H9 (cell line): ENCODE measurements around the gene PTPRF. TPM values are rescaled to one million over a fixed set of nuclear protein-coding genes. Genes with fewer than 3 reads are reported as not detected.

Experiments used
- DNase-seq: peaks from one replicate; pipeline ENCODE4 v3.0.0-alpha.2; 2017
- H2AFZ ChIP-seq: one replicate; pipeline ENCODE4 v1.6.1; 2013; ENCODE audit warnings: mild to moderate bottlenecking, low read length, control low read depth, moderate library complexity
- H2AK5ac ChIP-seq: 2 replicates; pipeline ENCODE4 v1.6.1; 2013; ENCODE audit warnings: low read length, control low read depth, mixed read lengths; ENCODE audit not compliant: insufficient read length
- H2BK120ac ChIP-seq: one replicate; pipeline ENCODE4 v1.6.1; 2013; ENCODE audit warnings: low read depth, mild to moderate bottlenecking, low read length, control low read depth, inconsistent platforms; ENCODE audit not compliant: poor library complexity, severe bottlenecking
- H2BK12ac ChIP-seq: 2 replicates; pipeline ENCODE4 v1.6.1; 2013; ENCODE audit warnings: low read length, control low read depth, mixed read lengths, low read depth; ENCODE audit not compliant: insufficient read length
- H2BK15ac ChIP-seq: 2 replicates; pipeline ENCODE4 v1.6.1; 2013; ENCODE audit warnings: low read depth, low read length, control low read depth
- H2BK20ac ChIP-seq: one replicate; pipeline ENCODE4 v1.6.1; 2013; ENCODE audit warnings: low read depth, mild to moderate bottlenecking, low read length, control low read depth, inconsistent platforms; ENCODE audit not compliant: poor library complexity, severe bottlenecking
- H2BK5ac ChIP-seq: 2 replicates; pipeline ENCODE4 v1.6.1; 2013; ENCODE audit warnings: low read length, control low read depth, mixed read lengths; ENCODE audit not compliant: insufficient read length
- H3K14ac ChIP-seq: 2 replicates; pipeline ENCODE4 v1.6.1; 2013; ENCODE audit warnings: low read length, control low read depth; ENCODE audit not compliant: insufficient read depth
- H3K18ac ChIP-seq: 2 replicates; pipeline ENCODE4 v1.6.1; 2013; ENCODE audit warnings: low read depth, mild to moderate bottlenecking, mixed read lengths, low read length, control low read depth; ENCODE audit not compliant: insufficient read length
- H3K23ac ChIP-seq: 2 replicates; pipeline ENCODE4 v1.6.1; 2013; ENCODE audit warnings: low read length, control low read depth, mixed read lengths, low read depth; ENCODE audit not compliant: insufficient read length
- H3K23me2 ChIP-seq: 2 replicates; pipeline ENCODE4 v1.6.1; 2013; ENCODE audit warnings: low read depth, mild to moderate bottlenecking, mixed read lengths, low read length, control low read depth; ENCODE audit not compliant: insufficient read length, poor library complexity, severe bottlenecking
- H3K27ac ChIP-seq: 2 replicates; pipeline ENCODE4 v1.5.1; 2013; ENCODE audit warnings: low read length, control low read depth, mixed read lengths, low read depth; ENCODE audit not compliant: insufficient read length
- H3K27me3 ChIP-seq: 2 replicates; pipeline ENCODE4 v1.6.1; 2013; ENCODE audit warnings: low read length, control low read depth, inconsistent platforms; ENCODE audit not compliant: insufficient read depth
- H3K4ac ChIP-seq: 2 replicates; pipeline ENCODE4 v1.6.1; 2013; ENCODE audit warnings: low read depth, mild to moderate bottlenecking, control low read depth, inconsistent platforms, low read length, moderate library complexity
- H3K4me1 ChIP-seq: 2 replicates; pipeline ENCODE4 v1.6.1; 2013; ENCODE audit warnings: low read length, control low read depth, inconsistent platforms; ENCODE audit not compliant: insufficient read depth
- H3K4me2 ChIP-seq: 2 replicates; pipeline ENCODE4 v1.6.1; 2013; ENCODE audit warnings: low read length, control low read depth, mixed read lengths; ENCODE audit not compliant: insufficient read length, insufficient read depth
- H3K56ac ChIP-seq: 2 replicates; pipeline ENCODE4 v1.6.1; 2013; ENCODE audit warnings: low read depth, mild to moderate bottlenecking, mixed read lengths, low read length, control low read depth; ENCODE audit not compliant: insufficient read length
- H3K79me1 ChIP-seq: 2 replicates; pipeline ENCODE4 v1.6.1; 2013; ENCODE audit warnings: low read depth, mild to moderate bottlenecking, moderate library complexity, low read length, control low read depth, inconsistent platforms; ENCODE audit not compliant: insufficient read depth, poor library complexity, severe bottlenecking
- H3K79me2 ChIP-seq: 2 replicates; pipeline ENCODE4 v1.6.1; 2013; ENCODE audit warnings: low read length, control low read depth, inconsistent platforms; ENCODE audit not compliant: insufficient read depth
- H3K9ac ChIP-seq: 2 replicates; pipeline ENCODE4 v1.6.1; 2013; ENCODE audit warnings: low read length, control low read depth, mixed read lengths; ENCODE audit not compliant: insufficient read length; ENCODE audit errors: extremely low read depth
- H3K9me3 ChIP-seq: one replicate; pipeline ENCODE4 v1.6.1; 2013; ENCODE audit warnings: low read depth, low read length, inconsistent platforms; ENCODE audit not compliant: control insufficient read depth
- H3T11ph ChIP-seq: one replicate; pipeline ENCODE4 v1.6.1; 2013; ENCODE audit warnings: mild to moderate bottlenecking, low read length, control low read depth, inconsistent platforms
- H4K20me1 ChIP-seq: one replicate; pipeline ENCODE4 v1.6.1; 2013; ENCODE audit not compliant: control insufficient read depth, insufficient read length, insufficient read depth
- H4K5ac ChIP-seq: 2 replicates; pipeline ENCODE4 v1.6.1; 2013; ENCODE audit warnings: low read depth, mild to moderate bottlenecking, mixed read lengths, low read length, control low read depth; ENCODE audit not compliant: insufficient read length
- H4K8ac ChIP-seq: replicated peaks from 2 replicates; pipeline ENCODE4 v1.6.1; 2013; ENCODE audit warnings: low read length, control low read depth, mixed read lengths, low read depth; ENCODE audit not compliant: insufficient read length
- H4K91ac ChIP-seq: 2 replicates; pipeline ENCODE4 v1.6.1; 2013; ENCODE audit warnings: low read depth, mild to moderate bottlenecking, moderate library complexity, mixed read lengths, low read length, control low read depth; ENCODE audit not compliant: insufficient read length
- H3K27ac Mint-ChIP-seq, 3 experiments: 2 replicates in 2 of 3; 3 replicates in 1 of 3; pipeline ENCODE4 v1.8.0; 2020 to 2021; ENCODE audit warnings: mixed read lengths in 3 of 3, mild to moderate bottlenecking in 1 of 3, moderate library complexity in 1 of 3
- H3K27me3 Mint-ChIP-seq: 2 replicates; pipeline ENCODE4 v1.8.0; 2021; ENCODE audit warnings: low read depth, mild to moderate bottlenecking, moderate library complexity, mixed read lengths
- H3K36me3 Mint-ChIP-seq, 3 experiments: 2 replicates in 2 of 3; 3 replicates in 1 of 3; pipeline ENCODE4 v1.8.0; 2020 to 2021; ENCODE audit warnings: low read depth in 3 of 3, mixed read lengths in 3 of 3; ENCODE audit not compliant: insufficient read depth in 1 of 3
- H3K4me1 Mint-ChIP-seq, 2 experiments: 2 replicates each; pipeline ENCODE4 v1.8.0; 2020; ENCODE audit warnings: mixed read lengths in 2 of 2
- H3K4me3 Mint-ChIP-seq, 2 experiments: 2 replicates in 1 of 2; 3 replicates in 1 of 2; pipeline ENCODE4 v1.8.0; 2020 to 2021; ENCODE audit warnings: mild to moderate bottlenecking in 2 of 2, mixed read lengths in 2 of 2, moderate library complexity in 1 of 2
- H3K9me3 Mint-ChIP-seq, 2 experiments: 2 replicates in 1 of 2; 3 replicates in 1 of 2; pipeline ENCODE4 v1.8.0; 2020; ENCODE audit warnings: mild to moderate bottlenecking in 2 of 2, mixed read lengths in 2 of 2, moderate library complexity in 1 of 2
- CTCF ChIP-seq: fragments of 200-600 bp; sonication (generic); conservative IDR thresholded peaks from 3 replicates; pipeline ENCODE4 v1.8.0; 2021; ENCODE audit warnings: antibody characterized with exemption, mild to moderate bottlenecking
- WGBS: extraction: QIAGEN DNeasy Blood & Tissue Kit; methylation state at CpG from one replicate; pipeline ENCODE4 v1.1.7; 2013; ENCODE audit warnings: missing lambda C conversion rate, low lambda C conversion rate, mixed read lengths; ENCODE audit not compliant: insufficient read length; ENCODE audit errors: extremely low coverage; 5-methylcytosine and 5-hydroxymethylcytosine counted together
- total RNA-seq: library from RNA; stranded (reverse); gene quantifications from 2 replicates; pipeline ENCODE4 v1.2.1, GENCODE V29; 2021

Gene PTPRF
- total RNA-seq, 1 experiment from 2014 or later: 193 TPM

- Histone ChIP-seq H3K9me3 (no peaks in the 10 kb centered on the region), H2AFZ (no peak overlapping the region), H4K20me1 (peaks cover 2% of the 10 kb centered on the region), H3K14ac (no peak overlapping the region), H2BK15ac (no peak overlapping the region), H3K27me3 (no peaks in the 10 kb centered on the region), H4K91ac (no peak overlapping the region), H3K56ac (no peak overlapping the region), H3K79me2 (no peaks in the 10 kb centered on the region), H3K4me1 (no peaks in the 10 kb centered on the region), H3K23me2 (no peaks in the 10 kb centered on the region), H2BK20ac (no peak overlapping the region), H2BK5ac (no peak overlapping the region), H3K79me1 (no peaks in the 10 kb centered on the region), H3K23ac (no peak overlapping the region), H3K27ac (no peak overlapping the region), H3K4me2 (no peak overlapping the region), H2BK120ac (no peak overlapping the region), H3K18ac (no peak overlapping the region), H3K4ac (no peak overlapping the region), H4K8ac (no peak overlapping the region), H2AK5ac (no peak overlapping the region), H3K9ac (no peak overlapping the region), H4K5ac (no peak overlapping the region), H2BK12ac (no peak overlapping the region), H3T11ph (no peak overlapping the region)
- TF ChIP-seq CTCF: no peak
- peaks cover 31 to 84% (median 83%) of the 10 kb centered on the region in 3 experiments; a peak in 6 of 7 replicates for H3K36me3 Mint-ChIP-seq
- no peaks in the 10 kb centered on the region for H3K9me3 Mint-ChIP-seq
- H3K27me3 Mint-ChIP-seq: no peaks in the 10 kb centered on the region
- no peak overlapping the region for H3K4me3 Mint-ChIP-seq
- H3K4me1 Mint-ChIP-seq: no peaks in the 10 kb centered on the region
- no CpG with 5 or more reads among the region's 18 CpGs for WGBS
- no peak overlapping the region for H3K27ac Mint-ChIP-seq
- DNase-seq: no peak
Observed at GRCh38 chr1:43605157-43605556, 74.5 kb downstream of the PTPRF start.
